Stimulated activated CD4-positive, alpha-beta T cell treated with anti-CD3 and anti-CD28 coated beads, Interleukin-2, amount 100 ng/mL, for 4 hours (primary cell): ENCODE results near the gene CCDC27.

Experiments used
- DNase-seq: peaks from one replicate; pipeline ENCODE4 v3.0.0-alpha.2; 2020; ENCODE audit warnings: low read depth

The CCDC27 gene

DNA sequence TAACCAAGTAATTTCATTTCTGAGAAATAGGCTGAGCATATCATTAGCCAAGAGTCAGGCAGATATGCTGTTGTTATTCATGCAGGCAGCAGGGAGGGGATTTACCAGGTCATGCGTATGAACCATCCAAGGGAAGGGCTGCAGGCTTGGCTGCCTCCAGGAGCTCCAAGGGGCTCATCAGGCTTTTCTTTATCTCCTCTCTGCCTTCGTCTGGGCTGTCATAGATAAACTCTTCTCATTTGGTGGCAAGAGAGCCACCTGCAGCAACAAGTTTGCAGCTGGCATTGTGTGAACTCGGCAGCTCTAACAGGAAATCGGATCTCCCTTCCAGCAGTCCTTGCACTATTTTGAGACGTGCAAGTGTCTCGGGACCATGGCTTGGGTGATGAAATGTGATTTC lies 7.5 kb downstream of the CCDC27 start:
- DNase-seq, result no peak

DNA sequence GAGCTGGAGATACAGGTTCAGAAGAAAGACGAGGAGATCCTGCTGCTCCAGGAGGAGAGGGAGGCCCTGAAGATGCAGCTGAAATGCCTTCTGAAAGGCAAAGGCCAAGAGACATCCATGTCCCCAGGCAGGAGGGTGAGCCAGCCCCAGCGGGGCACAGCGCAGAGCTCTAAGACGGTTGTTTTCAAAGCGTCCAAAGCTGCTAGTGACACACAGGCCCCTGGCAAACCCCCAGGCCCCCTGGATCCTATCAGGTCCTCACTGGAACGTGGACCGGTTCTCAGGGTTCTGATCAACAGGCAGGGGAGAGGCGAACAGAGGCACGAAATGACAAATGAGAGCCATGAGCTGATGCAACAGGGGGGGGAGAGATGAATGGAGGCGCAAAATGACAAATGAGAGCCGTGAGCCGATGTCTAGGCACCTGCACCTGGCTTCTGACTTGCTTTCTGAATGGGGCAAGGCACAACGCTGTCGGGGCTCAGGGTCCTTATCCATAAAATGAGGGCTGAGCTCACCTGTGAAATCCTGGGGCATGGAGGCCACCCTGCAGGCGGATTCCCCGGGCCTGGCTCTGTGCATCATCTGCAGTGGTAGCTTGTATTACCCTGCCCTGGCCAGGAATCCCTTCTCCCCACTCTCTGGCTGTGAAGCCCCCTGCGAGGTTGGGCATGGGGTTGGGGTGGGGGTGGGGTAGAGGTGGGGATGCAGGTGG lies 9.2 kb downstream of the CCDC27 start:
- no peak for DNase-seq

DNA sequence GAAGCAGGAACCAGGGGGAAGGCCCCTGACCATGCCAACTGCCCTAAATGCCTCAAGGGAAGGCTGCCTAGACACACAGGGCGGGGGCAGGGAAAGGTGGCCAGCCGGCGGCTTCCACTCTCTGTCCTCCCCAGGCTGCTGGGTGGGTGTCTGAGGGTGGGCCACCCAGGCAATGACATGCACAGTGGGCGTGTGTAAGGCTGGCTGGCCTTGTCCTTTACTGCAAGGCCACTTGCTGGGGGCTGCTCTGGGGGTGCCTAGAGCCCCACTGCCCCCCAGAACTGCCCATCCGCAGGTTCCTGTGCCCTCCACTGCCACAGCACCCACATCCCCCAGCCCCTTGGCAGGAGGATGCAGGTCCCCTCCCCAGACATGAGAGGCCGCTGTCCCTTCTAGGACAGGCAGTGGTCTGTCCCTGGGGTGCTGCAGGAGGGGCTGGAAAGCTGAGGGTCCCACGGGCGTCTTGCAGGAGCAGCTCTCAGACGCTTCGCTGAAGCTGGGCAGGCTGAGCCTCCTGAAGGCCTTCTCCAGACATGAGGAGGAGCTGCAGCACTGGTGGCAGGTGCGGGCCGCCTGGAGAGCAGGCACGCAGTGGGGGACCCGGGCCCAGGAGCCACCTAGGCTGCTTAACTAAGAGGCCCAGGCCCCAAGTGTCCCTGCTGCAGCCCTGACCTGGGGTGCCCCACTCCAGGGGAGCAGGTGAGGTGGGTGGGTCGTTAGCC lies 10.1 kb downstream of the CCDC27 start:
- DNase-seq, result no peak

DNA sequence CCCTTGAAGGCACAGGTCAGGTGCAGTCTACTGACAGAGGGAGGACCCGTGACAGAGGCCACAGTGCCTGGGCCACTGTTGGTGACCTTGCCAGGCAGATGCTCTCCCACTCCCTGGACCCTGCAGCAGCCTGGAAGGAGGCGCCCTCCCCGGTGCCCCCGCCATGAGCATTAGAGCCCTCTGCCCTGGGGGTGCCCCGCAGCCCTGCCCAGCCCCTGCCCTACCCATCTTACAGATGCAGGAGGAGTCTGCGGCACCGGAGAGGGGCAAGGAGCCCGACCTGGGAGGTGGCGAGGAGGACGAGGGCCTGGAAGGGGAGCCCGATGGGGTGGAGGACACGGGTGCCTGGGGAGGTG lies 10.6 kb downstream of the CCDC27 start:
- DNase-seq, result no peak

- no peak for DNase-seq
These were observed 11.3 kb downstream of the CCDC27 start for GRCh38 chr1:3763351-3764125.

- no peak for DNase-seq
These were observed 15.2 kb downstream of the CCDC27 start for GRCh38 chr1:3767328-3767925.

DNA sequence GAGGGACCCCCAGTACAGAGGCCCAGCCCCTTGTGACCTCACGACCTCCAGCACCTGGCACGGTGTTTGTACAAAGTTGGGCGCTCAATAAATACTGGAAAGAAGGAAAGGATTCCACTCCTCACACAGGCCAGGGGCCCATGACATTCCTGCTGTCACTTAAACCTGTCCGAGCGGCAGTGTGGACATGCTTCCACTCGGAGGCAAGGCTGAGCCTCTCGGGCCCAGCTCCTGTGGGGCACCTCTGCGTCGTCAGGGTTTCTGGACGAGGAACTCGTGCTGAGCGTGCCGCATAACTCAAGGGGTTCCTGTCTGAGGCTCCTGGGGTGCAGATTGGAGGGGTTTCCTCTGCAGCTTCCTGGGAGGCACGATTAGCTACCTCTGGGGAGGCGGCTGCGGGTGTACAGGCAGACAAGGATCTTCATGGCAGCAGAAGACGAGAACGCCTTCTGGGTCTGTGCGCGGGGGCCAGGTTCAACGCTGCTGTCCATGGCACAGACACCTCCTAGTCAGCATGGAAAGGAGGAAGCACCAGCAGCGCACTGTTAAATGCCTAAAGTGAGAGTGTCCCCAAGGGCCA lies 16.7 kb downstream of the CCDC27 start:
- no peak for DNase-seq

GRCh38 chr1:3770047-3770765 lies 18.0 kb downstream of the CCDC27 start:
- no peak for DNase-seq

- no peak for DNase-seq
These were observed 19.1 kb downstream of the CCDC27 start for GRCh38 chr1:3771108-3772026.

DNA sequence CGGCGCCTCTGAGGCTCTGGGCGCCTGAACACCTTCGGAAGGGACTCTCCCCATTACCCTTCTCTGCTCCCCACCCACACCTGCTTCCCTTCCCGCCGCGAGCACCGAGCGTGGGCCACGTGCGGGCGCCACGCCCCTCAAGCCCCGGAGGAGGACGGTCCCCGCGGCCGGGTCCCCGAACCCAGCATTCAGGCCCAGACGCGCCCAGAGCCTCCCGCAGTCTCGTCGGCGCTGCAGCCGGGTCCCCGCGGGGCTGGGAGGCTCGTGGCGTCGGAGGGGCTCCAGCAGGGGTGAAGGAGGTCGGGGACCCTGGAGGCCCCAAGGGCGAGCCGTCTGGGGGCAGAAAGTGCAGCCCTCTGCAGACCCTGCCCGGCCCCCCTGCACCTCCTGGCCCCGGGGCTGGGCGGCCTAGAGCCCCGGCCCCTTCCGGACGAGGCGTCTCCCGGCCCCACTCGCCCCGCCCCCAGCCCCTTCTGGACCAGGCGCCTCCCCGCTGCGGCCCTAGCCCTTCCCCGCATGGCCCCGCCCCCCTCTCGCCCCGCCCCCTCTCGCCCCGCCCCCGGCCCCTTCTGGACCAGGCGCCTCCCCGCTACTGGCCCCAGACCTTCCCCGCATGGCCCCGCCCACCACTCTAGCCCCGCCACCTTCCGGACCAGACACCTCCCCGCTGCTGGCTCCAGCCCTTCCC lies 19.9 kb downstream of the CCDC27 start:
- peak; percentile 72 for DNase-seq

DNA sequence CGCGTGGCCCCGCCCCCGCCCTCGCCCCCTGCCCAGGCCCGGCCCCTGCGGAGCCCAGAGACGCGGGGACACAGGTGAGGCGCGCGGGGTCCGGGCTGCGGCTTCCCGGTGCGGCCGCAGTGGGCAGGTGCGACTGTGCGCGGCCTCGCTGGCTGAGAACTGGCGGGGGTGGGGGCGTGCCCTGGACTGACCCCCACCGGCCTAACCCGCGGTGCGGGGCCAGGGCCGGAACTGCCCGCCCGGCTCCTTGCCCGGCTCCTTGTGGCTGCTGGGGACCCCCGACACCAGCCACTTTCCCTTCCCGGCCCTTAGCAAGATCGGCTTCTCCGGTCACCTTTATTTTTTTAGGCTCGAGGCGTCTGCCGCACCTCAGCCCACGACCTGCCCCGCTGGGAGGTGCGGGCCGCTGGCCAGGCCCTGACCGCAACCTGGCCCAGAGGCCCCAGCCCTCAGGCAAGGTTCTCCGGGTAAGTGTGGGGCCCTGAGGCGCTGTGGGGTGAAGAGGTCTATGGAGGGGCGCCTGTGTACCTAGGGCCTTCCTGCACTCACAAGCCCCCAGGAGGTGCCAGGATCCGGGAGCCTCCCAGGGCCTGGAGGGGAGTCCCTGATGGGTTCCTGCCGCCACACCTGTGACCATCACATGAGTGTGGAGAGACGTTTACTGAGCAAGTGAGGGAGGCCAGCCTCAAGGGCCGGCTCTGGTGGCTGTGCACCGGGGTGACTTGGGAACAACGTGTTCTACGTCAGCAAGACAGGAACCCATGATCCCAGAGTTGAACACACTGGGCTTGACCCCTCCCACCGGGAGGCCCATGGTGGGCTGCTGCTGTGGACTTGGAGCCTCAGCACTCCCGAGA lies 20.7 kb downstream of the CCDC27 start, which contains the start of gene SMIM1:
Gene SMIM1 (plus strand): TSS at position 35 of the 857 bp plus-strand sequence. CDS start 2,625 bp downstream, outside the sequence.
- DNase-seq, result no peak

DNA sequence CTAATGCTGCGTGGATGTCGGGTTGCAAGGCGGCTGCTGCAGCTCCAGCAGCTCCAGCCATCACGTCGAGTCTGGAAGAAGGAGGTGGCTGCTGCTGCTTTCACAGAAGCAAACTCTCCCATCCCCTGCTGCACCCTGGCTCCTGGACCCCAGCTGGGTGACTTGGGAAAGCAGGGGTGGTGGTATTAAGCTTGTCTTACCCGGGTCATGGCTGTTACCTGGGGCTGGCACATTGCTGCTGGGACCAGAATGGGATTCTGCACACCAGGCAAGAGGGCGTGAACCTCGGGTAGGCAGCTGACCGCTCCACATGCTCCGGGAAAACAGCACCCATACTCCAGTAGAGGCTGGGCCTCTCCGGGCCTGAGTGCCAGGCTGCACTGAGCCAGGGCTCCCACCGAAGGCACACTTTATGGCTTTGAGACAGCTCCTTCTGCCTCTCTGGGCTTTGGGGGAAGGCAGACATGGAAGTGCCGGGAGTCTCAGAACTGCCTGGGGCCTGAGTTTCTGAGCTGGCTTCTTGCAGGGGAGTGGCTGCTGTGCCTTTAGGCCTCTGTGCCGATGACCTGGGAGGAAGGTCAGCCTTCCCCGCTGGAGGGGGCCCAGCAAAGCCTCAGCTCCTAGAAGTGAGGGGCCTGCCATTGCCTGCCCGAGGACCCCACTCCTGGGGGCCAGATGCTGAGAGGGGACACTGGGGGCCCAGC lies 21.5 kb downstream of the CCDC27 start:
- no peak for DNase-seq

GRCh38 chr1:3774276-3774945 lies 22.2 kb downstream of the CCDC27 start:
- no peak for DNase-seq

- DNase-seq, result no peak
These were observed 22.8 kb downstream of the CCDC27 start for GRCh38 chr1:3774946-3775489.

- peak; percentile 20 for DNase-seq
These were observed 23.4 kb downstream of the CCDC27 start for GRCh38 chr1:3775490-3776230.

DNA sequence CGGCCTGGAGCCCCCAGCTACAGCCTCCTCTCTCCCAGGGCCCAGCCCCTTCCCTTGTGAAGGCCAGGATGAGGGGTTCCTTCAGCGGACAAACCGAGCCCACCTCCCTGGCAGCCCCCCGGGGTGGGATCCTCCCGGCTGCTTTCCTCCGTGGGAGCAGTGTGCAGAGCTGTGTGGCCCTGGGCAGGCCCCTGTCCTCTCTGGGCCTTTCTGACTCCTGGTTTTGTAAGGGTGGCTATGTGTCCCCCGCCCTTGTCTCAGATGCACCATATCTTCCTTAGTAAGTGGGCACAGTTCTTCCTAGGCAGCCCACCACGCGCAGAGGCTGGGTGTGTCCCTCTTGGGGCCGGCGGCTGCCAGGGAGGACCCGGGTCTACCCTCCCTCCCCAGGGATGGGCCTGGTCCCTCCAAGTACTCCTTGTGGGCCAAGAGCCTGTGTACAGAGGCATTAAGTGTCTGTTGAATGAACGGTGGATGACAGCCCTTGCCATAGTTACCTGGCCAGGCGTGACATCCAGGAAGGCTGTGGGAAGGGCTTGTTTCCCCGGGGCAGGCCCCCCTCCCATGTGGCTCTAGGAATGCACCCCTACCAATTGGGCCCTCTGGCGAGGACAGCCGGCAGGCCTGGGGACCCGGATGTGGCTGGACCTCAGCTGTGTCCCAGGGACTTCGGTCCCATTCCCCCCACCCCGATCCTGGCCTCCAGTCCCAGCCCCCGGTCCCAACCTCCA lies 24.1 kb downstream of the CCDC27 start:
- no peak for DNase-seq
